Measurements from ENCODE around the gene WASF2.

- TF ChIP-seq GATA2 (IDR thresholded peaks at IDR 0.05; ENCODE audit: low read depth, low read length) (no peak), GATA3 (IDR thresholded peaks at IDR 0.05; ENCODE audit: low read depth, low read length) (no peak)
These were observed 31.4 kb upstream of the WASF2 start for GRCh38 chr1:27521336-27521831.
